Memory B cell (primary cell): ENCODE results near the gene VAC14.

ENCODE experiments used
- ATAC-seq: fragments of 150-1000 bp; cut with Tn5 transposase; 2 replicates; pipeline ENCODE4 v1.10.0; 2021; ENCODE audit warnings: low read depth, mild to moderate bottlenecking, moderate library complexity
- DNase-seq, 2 donors: peaks; one replicate each; pipeline ENCODE4 v3.0.0; 2022; ENCODE audit warnings: low spot score in 2 of 2
- H3K27ac Mint-ChIP-seq: one replicate; pipeline ENCODE4 v1.8.0; 2022; ENCODE audit warnings: mild to moderate bottlenecking, moderate library complexity, mixed read lengths
- H3K27me3 Mint-ChIP-seq: one replicate; pipeline ENCODE4 v1.8.0; 2022; ENCODE audit warnings: mixed read lengths
- H3K36me3 Mint-ChIP-seq: one replicate; pipeline ENCODE4 v1.8.0; 2022; ENCODE audit warnings: mild to moderate bottlenecking, mixed read lengths
- H3K4me1 Mint-ChIP-seq: one replicate; pipeline ENCODE4 v1.8.0; 2022; ENCODE audit warnings: mixed read lengths
- H3K4me3 Mint-ChIP-seq: one replicate; pipeline ENCODE4 v1.8.0; 2022; ENCODE audit warnings: mild to moderate bottlenecking, moderate library complexity, mixed read lengths
- H3K9me3 Mint-ChIP-seq: one replicate; pipeline ENCODE4 v1.8.0; 2022; ENCODE audit warnings: mixed read lengths

Gene VAC14

DNA sequence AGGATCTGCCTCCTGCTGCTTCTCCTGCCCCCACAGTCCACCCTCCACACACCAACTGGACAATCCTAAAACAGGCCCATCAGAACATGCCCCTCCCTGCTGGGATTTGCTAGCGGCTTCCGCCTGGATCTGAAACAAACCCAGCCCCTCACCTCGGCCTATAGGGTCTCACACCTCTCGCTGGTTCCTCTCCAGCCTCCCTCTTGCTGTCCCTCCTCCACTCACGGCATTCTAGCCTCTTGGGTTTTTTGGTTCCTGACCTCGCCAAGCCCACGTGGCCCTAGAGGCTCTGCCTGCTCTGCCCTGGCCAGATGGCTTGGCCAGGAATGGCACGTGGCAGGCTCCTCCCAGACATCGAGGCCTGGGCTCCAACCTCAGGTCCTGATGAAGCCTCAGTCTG lies 99.4 kb downstream of the VAC14 start:
- DNase-seq (no peak), ATAC-seq (no peak)
- no peaks in the 10 kb centered on the region for H3K9me3 Mint-ChIP-seq
- no peak overlapping the region for H3K27ac Mint-ChIP-seq
- H3K36me3 Mint-ChIP-seq: peaks cover 12% of the 10 kb centered on the region
- no peak overlapping the region for H3K4me3 Mint-ChIP-seq
- H3K27me3 Mint-ChIP-seq: no peaks in the 10 kb centered on the region
- H3K4me1 Mint-ChIP-seq: no peaks in the 10 kb centered on the region

DNA sequence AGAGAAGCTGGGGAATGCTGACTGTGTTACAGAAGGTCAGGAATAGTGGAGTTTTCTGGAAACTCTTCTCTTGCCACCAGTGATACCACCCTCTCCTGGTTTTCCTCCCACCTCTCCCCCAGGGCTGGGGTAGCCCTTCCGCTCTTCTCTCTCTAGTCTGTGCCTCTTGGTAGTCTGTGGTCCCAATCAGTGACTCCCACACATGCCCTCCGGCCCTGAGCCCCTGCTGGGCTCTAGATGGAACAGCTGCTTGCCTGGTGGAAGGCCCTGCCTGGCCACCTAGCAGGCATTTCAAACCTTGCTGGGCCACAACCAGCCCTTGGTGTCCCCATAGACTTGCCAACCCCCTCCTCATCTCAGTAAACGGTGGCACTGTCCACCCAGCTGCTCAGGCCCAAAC lies 99.9 kb downstream of the VAC14 start:
- Mint-ChIP-seq H3K4me3 (no peak overlapping the region), H3K4me1 (no peaks in the 10 kb centered on the region), H3K36me3 (peaks cover 12% of the 10 kb centered on the region), H3K27ac (no peak overlapping the region), H3K9me3 (no peaks in the 10 kb centered on the region), H3K27me3 (no peaks in the 10 kb centered on the region)
- no peak for ATAC-seq
- no peak for DNase-seq

DNA sequence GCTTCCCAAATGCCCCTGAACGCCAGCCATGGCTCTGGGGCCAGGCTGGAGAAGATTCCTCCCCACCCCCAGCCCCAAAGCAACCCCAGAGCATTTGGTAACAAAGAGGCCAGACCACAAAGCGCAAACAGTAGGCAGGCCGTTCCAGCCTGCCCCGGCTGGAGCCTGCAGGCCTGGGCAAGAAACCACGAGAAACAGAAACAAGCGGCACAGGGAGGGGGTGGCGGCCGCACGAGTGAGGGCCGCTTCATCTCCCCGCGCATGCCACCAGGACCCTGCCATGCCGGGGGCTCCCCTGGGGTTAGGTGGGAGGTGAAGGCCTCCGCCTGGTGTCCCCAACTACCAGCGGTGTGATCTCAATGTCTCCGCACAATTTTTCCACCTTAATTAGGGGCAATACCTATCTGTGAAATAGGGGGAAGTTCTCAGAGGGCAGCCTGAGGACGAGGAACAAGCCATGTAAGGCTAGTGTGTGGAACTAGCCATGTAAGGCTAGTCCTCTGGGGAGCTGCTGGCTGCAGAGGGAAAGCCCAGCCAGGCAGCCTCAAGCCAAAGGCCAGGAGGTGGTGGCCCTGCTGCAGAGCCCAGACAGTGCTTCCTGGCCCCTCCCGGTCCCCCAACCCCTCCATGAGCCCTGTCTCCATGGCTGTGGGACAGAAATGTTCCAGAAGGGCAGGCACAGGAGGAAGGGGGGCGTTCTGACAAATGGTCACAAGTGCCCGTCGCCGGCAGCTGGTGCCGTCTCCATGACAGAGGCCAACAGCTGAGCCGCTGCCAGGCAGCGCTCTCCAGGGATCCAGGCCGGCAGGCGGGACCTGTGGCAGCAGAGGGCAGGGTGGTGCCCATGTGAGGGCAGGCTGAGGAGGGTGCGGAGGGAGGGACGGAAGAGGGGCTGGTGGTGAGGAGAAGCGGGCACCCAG lies 100.6 kb downstream of the VAC14 start:
- no peak overlapping the region for H3K27ac Mint-ChIP-seq
- no peaks in the 10 kb centered on the region for H3K4me1 Mint-ChIP-seq

DNA sequence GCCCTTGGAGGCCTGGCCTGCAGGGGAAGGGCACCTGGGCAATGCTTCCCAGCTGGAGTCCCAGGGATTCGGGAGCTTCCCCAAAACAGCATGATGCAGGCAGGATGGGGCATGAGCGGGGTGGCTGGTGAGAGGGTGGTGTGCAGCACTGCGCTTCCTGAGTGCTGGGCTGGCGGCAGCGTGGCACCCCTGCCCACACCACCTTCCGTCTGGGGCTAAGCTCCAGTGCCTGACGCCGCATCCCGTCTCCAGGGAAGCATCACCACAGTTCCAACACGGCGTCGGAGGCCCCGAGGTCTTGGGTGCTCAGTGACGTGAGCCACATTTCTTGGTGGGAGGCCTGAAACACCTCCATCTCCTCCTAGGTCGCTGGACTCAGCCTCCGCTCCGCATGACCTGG lies 101.3 kb downstream of the VAC14 start:
- DNase-seq (no peak), ATAC-seq (no peak)
- Mint-ChIP-seq H3K4me1 (no peaks in the 10 kb centered on the region), H3K27ac (no peak overlapping the region), H3K27me3 (no peaks in the 10 kb centered on the region), H3K36me3 (peaks cover 17% of the 10 kb centered on the region), H3K4me3 (no peak overlapping the region), H3K9me3 (no peaks in the 10 kb centered on the region)

More for the DNA sequence above, 100.6 kb downstream of the VAC14 start:
- Mint-ChIP-seq H3K4me3 (no peak overlapping the region), H3K27me3 (no peaks in the 10 kb centered on the region), H3K9me3 (no peaks in the 10 kb centered on the region), H3K36me3 (peaks cover 15% of the 10 kb centered on the region)
- no peak for DNase-seq
- ATAC-seq: no peak

DNA sequence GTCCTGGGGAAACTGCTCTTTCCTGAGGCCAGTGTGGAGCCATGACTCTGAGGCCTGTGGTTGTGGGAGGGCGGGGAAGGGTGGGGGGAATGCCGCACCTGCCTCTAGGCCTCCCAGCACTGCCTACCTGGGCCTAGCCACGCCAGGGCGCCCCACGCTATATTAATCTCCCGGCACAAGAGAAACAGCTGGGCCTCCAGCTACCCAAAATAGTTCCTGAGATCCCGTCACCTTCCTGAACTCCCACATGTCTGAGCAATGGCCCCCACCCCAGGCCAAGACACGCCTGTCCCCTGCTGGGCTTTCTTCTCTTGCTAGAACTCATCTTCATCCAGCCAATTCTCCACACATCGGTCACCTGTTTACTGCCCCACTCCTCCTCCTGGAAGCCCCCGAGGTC lies 102.1 kb downstream of the VAC14 start:
- ATAC-seq (no peak), DNase-seq (no peak)
- Mint-ChIP-seq H3K4me3 (no peak overlapping the region), H3K27me3 (no peaks in the 10 kb centered on the region), H3K27ac (no peak overlapping the region), H3K36me3 (peaks cover 17% of the 10 kb centered on the region), H3K9me3 (no peaks in the 10 kb centered on the region), H3K4me1 (no peaks in the 10 kb centered on the region)

DNA sequence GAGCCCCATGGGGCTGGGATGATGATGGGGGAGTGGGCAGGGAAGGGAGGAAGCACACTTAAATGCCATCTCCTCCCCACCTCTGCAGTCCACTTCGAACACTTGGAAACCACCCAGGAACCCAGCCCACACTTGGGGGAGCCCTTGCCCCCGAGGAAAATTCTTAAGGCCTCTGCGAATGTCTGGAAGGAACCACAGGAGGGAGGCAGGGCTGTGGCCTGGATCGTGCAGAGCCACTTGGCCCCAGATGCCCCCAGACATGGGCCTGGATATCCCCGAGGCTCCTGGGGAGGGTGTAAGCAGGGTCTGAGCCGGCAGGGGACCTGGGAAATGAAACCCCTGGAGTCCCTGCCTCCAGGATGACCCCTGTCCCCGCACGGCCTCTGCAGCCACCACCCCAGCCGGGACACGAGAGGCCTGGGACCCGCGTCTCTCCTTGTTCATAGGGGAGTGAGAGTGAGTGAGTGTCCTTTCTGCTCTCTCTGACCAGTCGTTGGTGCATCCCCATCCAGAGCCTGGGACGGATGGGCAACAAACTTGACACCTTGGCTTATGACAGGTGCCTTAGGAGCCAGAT lies 103.3 kb downstream of the VAC14 start:
- no peaks in the 10 kb centered on the region for H3K27me3 Mint-ChIP-seq
- H3K9me3 Mint-ChIP-seq: no peaks in the 10 kb centered on the region
- no peak overlapping the region for H3K27ac Mint-ChIP-seq
- ATAC-seq: no peak
- H3K36me3 Mint-ChIP-seq: peaks cover 17% of the 10 kb centered on the region
- no peaks in the 10 kb centered on the region for H3K4me1 Mint-ChIP-seq
- no peak for DNase-seq
- H3K4me3 Mint-ChIP-seq: no peak overlapping the region

DNA sequence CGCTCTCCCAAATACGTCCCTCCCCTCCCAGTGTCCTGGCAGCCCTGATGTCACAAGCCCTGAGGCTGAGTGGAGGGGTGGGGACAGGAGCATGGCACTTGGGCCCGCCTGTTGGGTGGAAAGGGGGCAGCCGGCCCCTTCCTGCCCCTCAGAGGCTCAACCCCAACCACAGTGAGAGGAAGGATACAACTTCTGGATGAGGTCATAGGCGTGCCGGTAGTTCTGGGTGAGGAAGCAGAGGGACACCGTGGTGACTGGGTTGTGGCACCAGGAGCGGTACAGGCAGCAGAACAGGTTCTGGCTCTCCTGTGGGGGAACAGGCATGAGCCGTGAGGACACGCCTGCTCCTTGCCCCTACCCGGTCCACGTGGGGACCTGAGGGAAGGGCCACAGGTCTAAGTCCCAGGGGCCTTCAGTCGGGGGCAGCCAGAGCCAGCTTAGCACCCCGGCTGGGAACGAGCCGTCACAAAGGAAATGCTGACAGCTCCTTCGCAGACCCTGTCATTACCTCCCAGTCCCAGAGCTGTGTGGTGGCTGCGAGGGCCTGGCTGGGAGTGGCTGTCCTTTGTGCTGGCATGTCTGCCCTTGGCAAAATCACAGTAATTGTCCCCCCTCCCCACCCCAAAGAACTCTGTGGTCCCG lies 103.9 kb downstream of the VAC14 start:
- Mint-ChIP-seq H3K27ac (no peak overlapping the region), H3K27me3 (no peaks in the 10 kb centered on the region), H3K9me3 (no peaks in the 10 kb centered on the region)

DNA sequence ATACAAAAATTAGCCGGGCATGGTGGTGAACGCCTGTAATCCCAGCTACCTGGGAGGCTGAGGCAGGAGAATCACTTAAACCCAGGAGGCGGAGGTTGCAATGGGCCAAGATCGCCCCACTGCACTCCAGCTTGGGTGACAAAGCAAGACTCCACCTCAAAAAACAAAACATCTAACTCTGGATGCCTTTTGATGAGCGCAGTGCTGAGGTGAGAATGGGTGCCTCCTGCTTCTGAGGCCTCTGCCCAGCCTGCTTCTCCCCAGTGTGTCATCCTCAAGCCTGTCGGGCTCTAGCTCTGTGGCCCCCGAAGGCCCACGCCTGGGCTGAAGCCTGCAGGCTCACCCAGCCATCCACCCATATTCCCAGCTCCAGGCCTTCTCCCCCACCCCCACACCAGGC lies 104.6 kb downstream of the VAC14 start:
- Mint-ChIP-seq H3K4me3 (no peak overlapping the region), H3K36me3 (peaks cover 12% of the 10 kb centered on the region), H3K9me3 (no peaks in the 10 kb centered on the region), H3K4me1 (no peaks in the 10 kb centered on the region), H3K27me3 (no peaks in the 10 kb centered on the region), H3K27ac (no peak overlapping the region)
- no peak for ATAC-seq
- DNase-seq: no peak

More for the DNA sequence above, 103.9 kb downstream of the VAC14 start:
- Mint-ChIP-seq H3K4me1 (no peaks in the 10 kb centered on the region), H3K4me3 (no peak overlapping the region), H3K36me3 (peaks cover 17% of the 10 kb centered on the region)
- DNase-seq (no peak), ATAC-seq (no peak)

DNA sequence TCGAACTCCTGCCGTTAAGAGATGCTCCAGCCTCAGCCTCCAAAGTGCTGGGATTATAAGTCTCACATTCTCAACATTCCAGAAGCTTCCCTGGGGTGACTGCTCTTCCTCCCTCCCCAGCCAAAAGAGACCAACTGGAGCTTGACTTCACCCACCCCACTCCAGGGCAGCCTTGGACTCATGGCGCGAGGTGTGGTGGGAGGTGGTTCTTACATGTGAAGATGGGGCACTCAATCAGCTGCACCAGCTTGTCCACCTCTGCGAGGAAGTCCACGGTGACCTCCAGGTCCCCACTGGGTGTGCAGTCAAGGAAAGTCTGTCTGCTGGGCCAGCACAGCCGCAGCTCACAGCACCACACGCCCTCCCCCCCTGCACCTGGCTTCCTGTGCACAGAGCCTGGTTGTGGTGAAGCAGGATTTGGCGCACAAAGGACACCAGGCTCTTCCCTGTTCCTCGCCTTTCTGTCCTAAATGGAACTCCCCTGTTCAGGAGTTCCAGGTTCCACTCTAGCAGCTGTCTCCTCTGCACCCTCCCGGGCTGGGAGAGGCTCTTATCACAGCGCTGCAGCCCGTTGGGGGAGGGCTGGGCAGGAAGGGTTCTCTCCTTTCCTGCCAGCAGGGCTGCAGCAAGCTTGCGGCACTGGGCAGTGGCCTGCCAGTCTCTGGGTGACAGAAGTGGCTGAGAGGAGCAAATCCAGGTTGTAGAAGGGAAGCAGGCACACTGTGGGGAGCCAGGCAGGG lies 105.5 kb downstream of the VAC14 start:
- Mint-ChIP-seq H3K27ac (no peak overlapping the region), H3K36me3 (peaks cover 15% of the 10 kb centered on the region), H3K4me3 (no peak overlapping the region), H3K4me1 (no peaks in the 10 kb centered on the region), H3K9me3 (no peaks in the 10 kb centered on the region), H3K27me3 (no peaks in the 10 kb centered on the region)
- ATAC-seq (no peak), DNase-seq (no peak)

DNA sequence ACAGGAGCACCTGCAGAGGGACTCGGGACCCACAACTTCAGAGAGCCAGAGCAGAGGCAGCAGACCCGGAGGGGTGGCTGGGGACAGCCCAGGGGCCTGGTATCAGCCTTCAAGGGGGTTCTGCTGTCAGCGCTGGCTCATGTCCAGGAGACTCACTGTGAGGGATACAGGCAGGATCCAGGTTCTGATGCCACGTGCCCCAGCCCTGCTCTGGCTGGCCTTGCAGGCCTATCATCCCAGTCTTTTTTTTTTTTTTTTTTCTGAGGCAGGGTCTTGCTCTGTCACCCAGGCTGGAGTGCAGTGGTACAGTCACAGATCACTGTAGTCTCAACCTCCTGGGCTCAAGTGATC lies 106.1 kb downstream of the VAC14 start:
- no peaks in the 10 kb centered on the region for H3K9me3 Mint-ChIP-seq
- no peak overlapping the region for H3K27ac Mint-ChIP-seq
- H3K4me1 Mint-ChIP-seq: no peaks in the 10 kb centered on the region
- no peak overlapping the region for H3K4me3 Mint-ChIP-seq
- H3K36me3 Mint-ChIP-seq: peaks cover 15% of the 10 kb centered on the region
- ATAC-seq (no peak), DNase-seq (no peak)
- no peaks in the 10 kb centered on the region for H3K27me3 Mint-ChIP-seq

DNA sequence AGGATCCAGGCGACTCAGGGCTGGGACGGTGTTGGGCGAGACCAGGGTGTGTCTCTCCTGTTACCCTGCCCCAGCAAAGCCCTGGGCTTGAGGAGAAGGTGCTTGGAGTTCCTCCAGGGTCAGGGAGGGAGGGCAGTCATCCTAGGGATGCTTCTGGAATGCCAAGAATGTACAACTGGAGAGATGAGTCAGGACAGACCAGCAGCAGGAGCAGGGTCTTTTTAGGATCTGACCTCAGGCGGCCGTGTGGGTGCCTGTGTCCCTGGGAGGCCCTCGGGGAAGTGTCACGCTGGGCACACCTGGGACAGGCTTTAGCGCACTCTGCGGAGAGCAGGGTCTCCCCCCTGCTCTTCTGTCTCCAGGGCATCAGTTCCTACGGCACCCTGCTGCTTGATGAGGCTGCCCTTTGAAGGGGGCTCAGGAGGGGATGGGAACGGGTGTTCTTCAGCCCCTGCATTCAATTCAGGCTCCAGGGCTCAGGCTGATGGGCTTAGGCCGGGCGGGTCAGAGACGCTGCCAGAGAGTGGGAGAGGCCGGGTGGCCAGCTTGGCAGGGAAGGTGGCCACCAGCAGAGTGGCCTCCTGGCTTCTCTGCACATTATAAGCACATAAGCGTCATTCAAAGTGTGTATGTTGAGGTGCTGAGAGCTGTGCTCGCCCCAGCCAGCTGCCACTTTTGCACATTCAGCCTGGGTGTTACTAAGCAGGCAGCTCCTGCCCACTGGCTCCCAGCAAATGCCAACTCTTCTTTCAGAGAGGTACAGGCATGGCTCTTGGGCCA lies 106.7 kb downstream of the VAC14 start:
- no peak for DNase-seq
- ATAC-seq: no peak
- Mint-ChIP-seq H3K36me3 (peaks cover 14% of the 10 kb centered on the region), H3K4me3 (no peak overlapping the region), H3K27me3 (no peaks in the 10 kb centered on the region), H3K4me1 (no peaks in the 10 kb centered on the region), H3K27ac (no peak overlapping the region), H3K9me3 (no peaks in the 10 kb centered on the region)

DNA sequence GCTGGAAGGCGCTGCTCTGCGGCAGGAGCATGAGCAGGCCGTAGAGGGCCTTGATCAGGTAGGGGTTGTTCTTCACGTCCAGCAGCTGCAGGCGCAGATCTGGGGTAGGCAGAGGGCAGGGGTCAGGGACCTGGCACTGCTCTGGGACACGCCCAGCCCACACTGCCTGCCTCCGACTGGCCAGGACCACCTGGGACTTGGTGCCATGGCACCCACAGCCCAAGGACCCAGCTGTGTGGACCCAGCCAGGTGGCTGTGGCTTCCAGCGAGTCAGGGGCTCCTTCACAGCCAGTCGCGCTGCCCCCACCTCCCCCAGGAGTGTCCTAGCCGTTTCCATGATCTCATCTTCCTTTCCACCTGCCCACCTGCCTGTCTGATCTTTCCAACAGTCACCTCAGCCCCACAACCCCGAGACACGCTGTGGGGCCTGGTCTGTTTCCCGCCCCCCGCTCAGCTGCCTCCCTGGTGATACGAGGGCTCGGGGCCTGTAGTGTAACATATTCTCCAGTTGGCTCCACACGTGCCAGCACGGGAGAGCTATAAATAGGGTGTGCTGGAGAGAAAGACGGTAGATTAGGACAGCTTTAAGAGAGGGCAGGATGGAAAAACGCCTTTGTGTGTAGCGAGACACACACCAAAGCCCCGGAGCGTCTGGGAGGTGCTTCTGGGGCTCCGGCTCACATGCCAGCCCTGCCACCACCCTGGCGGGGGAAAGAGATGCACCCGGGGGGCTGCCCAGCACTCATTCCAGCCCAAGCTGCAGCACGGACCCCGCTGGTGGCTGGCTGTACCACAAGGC lies 107.9 kb downstream of the VAC14 start:
- Mint-ChIP-seq H3K27me3 (no peaks in the 10 kb centered on the region), H3K36me3 (peaks cover 10% of the 10 kb centered on the region), H3K27ac (no peak overlapping the region), H3K4me1 (no peaks in the 10 kb centered on the region), H3K9me3 (no peaks in the 10 kb centered on the region), H3K4me3 (no peak overlapping the region)
- DNase-seq: no peak
- ATAC-seq: no peak
